ENCODE measurements around the gene KLHL29.

KLHL29 gene

GRCh38 chr2:23419171-23420090, 34.5 kb downstream of the KLHL29 start:
- no peak overlapping the region for H3K9ac ChIP-seq (ENCODE audit: low read depth in 1 of 2, low read length in 2 of 2)
- H3K27ac ChIP-seq (ENCODE audit: low read depth in 2 of 2, low read length in 2 of 2): peak overlapping the region; percentile 27 to 33
- H3K4me3 ChIP-seq (ENCODE audit: low read length in 2 of 2): no peak overlapping the region
- no peaks in the 10 kb centered on the region for H3K4me1 ChIP-seq (ENCODE audit: control insufficient read depth in 2 of 2, insufficient read depth in 2 of 2, low read length in 2 of 2)
- no peaks in the 10 kb centered on the region for H3K9me3 ChIP-seq (ENCODE audit: control insufficient read depth in 2 of 2, low read length in 2 of 2)
- no peaks in the 10 kb centered on the region for H3K27me3 ChIP-seq (ENCODE audit: control insufficient read depth in 2 of 2, insufficient read depth in 2 of 2, low read length in 2 of 2)
- H3K36me3 ChIP-seq (ENCODE audit: control insufficient read depth in 2 of 2, insufficient read depth in 2 of 2, low read length in 2 of 2): no peaks in the 10 kb centered on the region

DNA sequence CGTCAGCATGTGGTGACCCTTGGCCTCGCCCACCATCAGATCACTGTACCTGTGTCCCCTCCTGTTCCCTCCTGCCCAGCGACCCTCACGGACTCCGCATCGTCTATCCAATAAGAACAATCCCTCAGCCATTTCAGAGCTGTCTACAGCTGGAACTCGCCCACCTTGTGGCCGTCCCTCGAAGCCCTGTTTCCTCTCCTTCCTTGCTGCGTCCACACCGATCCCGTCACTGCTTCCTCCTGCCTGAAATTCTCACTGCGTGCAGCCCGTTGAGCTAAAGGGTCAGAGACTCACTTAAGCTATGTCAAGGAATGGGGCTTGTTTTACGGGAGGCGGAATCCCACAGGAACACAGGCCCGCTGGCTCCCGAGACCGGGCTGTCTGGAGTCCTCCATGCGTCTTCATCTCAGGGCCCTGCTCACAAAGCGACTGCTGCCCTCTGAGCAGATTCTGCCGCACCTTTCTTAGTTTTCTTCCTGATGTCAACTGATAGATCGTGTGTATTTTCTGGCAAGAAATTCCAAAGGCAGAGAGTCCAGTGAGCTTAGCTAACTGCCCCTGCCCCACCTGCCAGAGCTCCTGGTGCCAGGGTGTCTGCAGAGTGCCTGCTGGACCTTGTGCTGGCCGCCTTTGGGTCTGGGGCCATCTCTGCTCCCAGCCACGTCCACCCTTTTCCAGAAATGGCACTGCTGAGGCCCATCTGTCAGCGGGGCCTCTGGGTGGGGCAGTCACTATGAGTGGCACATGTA, 35.3 kb downstream of the KLHL29 start:
- H3K9ac ChIP-seq (ENCODE audit: low read depth in 1 of 2, low read length in 2 of 2): no peak overlapping the region
- H3K4me1 ChIP-seq (ENCODE audit: control insufficient read depth in 2 of 2, insufficient read depth in 2 of 2, low read length in 2 of 2): no peaks in the 10 kb centered on the region
- no peaks in the 10 kb centered on the region for H3K36me3 ChIP-seq (ENCODE audit: control insufficient read depth in 2 of 2, insufficient read depth in 2 of 2, low read length in 2 of 2)
- H3K27ac ChIP-seq (ENCODE audit: low read depth in 2 of 2, low read length in 2 of 2): no peak overlapping the region
- H3K9me3 ChIP-seq (ENCODE audit: control insufficient read depth in 2 of 2, low read length in 2 of 2): no peaks in the 10 kb centered on the region
- no peak overlapping the region for H3K4me3 ChIP-seq (ENCODE audit: low read length in 2 of 2)
- no peaks in the 10 kb centered on the region for H3K27me3 ChIP-seq (ENCODE audit: control insufficient read depth in 2 of 2, insufficient read depth in 2 of 2, low read length in 2 of 2)

DNA sequence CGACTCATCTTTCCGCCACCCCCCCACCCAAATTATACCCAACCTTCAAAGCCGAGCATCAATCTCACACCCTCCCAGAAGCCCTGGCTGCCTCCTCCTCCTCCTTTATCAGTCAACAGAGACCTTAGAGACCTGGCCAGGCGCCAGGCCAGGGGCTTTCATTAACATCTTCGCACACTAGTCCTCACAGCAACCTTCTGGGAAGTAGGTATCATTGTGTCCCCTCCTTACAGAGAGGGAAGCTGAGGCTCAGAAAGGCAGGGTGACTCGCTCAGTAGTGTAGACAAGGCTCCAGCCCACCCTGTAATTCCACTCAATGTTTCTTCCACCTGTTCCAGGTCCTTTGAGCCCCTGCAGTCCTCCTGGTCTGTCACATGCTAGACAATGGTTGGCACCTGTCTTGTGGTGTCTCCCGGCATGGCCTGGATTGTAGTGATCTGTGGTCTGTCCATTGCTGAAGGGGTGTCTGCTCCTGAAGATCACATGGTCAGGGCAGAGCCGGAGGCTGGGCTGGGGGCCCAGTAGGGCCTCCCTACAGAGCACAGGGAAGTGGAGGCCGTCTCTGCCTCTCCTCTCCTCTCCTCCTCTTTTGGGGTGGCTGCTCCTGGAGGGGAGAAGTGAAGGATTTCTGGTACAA, 36.0 kb downstream of the KLHL29 start:
- H3K9ac ChIP-seq (ENCODE audit: low read depth in 1 of 2, low read length in 2 of 2): no peak overlapping the region
- H3K4me1 ChIP-seq (ENCODE audit: control insufficient read depth in 2 of 2, insufficient read depth in 2 of 2, low read length in 2 of 2): no peaks in the 10 kb centered on the region
- H3K9me3 ChIP-seq (ENCODE audit: control insufficient read depth in 2 of 2, low read length in 2 of 2): no peaks in the 10 kb centered on the region

DNA sequence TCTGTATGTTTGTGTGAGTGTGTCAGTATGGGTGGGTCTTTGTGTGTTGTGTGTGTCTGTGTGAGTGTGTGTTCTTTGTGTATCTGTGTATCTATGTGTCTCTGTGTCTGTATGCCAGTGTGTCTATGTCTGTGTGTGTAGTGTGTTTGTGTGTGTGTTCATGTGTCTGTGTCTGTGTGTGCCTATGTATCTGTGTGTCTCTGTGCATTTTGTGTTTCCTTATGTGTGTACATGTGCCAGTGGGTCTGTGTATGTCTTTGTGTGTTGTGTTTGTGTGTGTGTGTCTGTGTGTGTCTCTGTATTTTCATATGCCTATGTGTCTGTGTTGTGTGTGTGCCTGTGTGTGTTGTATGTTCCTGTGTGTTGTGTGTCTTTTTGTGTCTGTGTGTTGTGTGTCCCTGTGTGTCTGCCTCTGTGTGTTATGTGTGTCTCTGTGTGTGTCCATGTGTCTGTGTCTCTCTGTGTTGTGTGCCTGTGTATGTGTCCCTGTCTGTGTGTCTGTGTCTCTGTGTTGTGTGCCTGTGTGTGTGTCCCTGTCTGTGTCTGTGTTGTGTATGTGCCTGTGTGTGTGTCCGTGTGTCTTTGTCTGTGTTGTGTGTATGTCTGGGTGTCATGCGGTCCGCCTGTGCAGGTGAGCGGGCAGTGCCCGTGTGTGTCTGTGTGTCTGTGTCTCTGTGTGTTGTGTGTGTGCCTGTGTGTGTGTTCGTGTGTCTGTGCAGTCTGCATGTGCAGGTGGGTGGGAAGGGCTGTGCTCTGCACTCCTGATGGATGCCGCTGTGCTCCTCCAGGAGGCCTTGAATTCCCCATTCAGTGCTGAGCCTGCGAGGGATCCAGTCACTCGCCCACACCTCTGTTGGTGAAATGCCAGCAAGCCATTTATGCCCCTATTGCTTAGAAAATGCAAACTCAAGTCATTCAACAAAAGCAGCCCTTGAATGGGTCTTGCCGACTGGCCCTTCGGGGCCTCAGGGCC, 37.4 kb downstream of the KLHL29 start:
- Histone ChIP-seq H3K9ac (ENCODE audit: low read depth in 1 of 2, low read length in 2 of 2) (no peak overlapping the region), H3K27ac (ENCODE audit: low read depth in 2 of 2, low read length in 2 of 2) (no peak overlapping the region), H3K4me1 (ENCODE audit: control insufficient read depth in 2 of 2, insufficient read depth in 2 of 2, low read length in 2 of 2) (no peaks in the 10 kb centered on the region), H3K36me3 (ENCODE audit: control insufficient read depth in 2 of 2, insufficient read depth in 2 of 2, low read length in 2 of 2) (no peaks in the 10 kb centered on the region), H3K27me3 (ENCODE audit: control insufficient read depth in 2 of 2, insufficient read depth in 2 of 2, low read length in 2 of 2) (no peaks in the 10 kb centered on the region), H3K9me3 (ENCODE audit: control insufficient read depth in 2 of 2, low read length in 2 of 2) (no peaks in the 10 kb centered on the region), H3K4me3 (ENCODE audit: low read length in 2 of 2) (no peak overlapping the region)

More for the DNA sequence above, 36.0 kb downstream of the KLHL29 start:
- no peak overlapping the region for H3K4me3 ChIP-seq (ENCODE audit: low read length in 2 of 2)
- H3K36me3 ChIP-seq (ENCODE audit: control insufficient read depth in 2 of 2, insufficient read depth in 2 of 2, low read length in 2 of 2): no peaks in the 10 kb centered on the region
- no peaks in the 10 kb centered on the region for H3K27me3 ChIP-seq (ENCODE audit: control insufficient read depth in 2 of 2, insufficient read depth in 2 of 2, low read length in 2 of 2)
- no peak overlapping the region for H3K27ac ChIP-seq (ENCODE audit: low read depth in 2 of 2, low read length in 2 of 2)

DNA sequence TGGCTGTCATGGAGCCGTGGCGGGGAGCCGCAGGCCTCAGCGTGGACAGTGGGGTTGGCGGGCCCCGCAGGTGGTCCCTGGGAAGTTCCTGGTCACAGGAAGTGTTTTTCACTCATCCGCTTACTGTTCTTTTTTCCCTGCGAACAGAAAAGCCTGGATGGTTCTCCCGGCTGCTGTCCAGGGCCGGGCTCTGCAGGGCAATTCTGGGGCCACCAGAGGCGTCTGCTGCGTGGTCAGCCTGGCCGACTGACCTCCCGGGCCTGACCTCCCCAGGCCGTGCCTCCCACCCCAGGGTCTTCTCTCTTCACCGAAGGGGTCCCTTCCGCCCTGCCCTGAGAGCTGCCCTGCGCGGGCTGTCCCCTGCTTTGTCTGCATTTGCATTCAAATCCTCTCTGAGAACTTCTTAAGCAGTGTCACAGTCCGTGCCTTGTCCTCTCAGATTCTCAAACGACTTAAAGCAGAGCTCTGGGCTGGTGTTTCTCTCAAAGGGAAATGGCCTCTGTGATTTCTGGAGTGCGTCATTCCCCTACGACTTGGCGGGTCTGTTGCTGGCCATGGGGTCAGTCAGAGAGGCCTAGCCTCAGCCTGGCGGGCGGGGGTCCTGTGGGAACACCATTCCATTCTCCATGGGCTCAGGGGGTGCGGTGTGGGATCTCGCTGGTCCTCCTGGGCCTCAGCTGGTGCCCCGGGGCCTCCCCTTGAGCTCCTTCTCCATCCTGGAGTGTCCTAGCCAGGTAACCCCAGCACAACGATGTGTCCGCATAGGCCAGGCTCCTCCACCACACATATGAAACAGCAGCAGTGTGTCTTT, 38.3 kb downstream of the KLHL29 start:
- no peak overlapping the region for H3K9ac ChIP-seq (ENCODE audit: low read depth in 1 of 2, low read length in 2 of 2)

GRCh38 chr2:23423873-23424680, 39.1 kb downstream of the KLHL29 start:
- Histone ChIP-seq H3K36me3 (ENCODE audit: control insufficient read depth in 2 of 2, insufficient read depth in 2 of 2, low read length in 2 of 2) (no peaks in the 10 kb centered on the region), H3K4me1 (ENCODE audit: control insufficient read depth in 2 of 2, insufficient read depth in 2 of 2, low read length in 2 of 2) (no peaks in the 10 kb centered on the region), H3K27ac (ENCODE audit: low read depth in 2 of 2, low read length in 2 of 2) (no peak overlapping the region), H3K9me3 (ENCODE audit: control insufficient read depth in 2 of 2, low read length in 2 of 2) (no peaks in the 10 kb centered on the region), H3K4me3 (ENCODE audit: low read length in 2 of 2) (no peak overlapping the region), H3K27me3 (ENCODE audit: control insufficient read depth in 2 of 2, insufficient read depth in 2 of 2, low read length in 2 of 2) (no peaks in the 10 kb centered on the region), H3K9ac (ENCODE audit: low read depth in 1 of 2, low read length in 2 of 2) (no peak overlapping the region)

More for the DNA sequence above, 38.3 kb downstream of the KLHL29 start:
- Histone ChIP-seq H3K4me1 (ENCODE audit: control insufficient read depth in 2 of 2, insufficient read depth in 2 of 2, low read length in 2 of 2) (no peaks in the 10 kb centered on the region), H3K27me3 (ENCODE audit: control insufficient read depth in 2 of 2, insufficient read depth in 2 of 2, low read length in 2 of 2) (no peaks in the 10 kb centered on the region), H3K27ac (ENCODE audit: low read depth in 2 of 2, low read length in 2 of 2) (no peak overlapping the region), H3K9me3 (ENCODE audit: control insufficient read depth in 2 of 2, low read length in 2 of 2) (no peaks in the 10 kb centered on the region), H3K36me3 (ENCODE audit: control insufficient read depth in 2 of 2, insufficient read depth in 2 of 2, low read length in 2 of 2) (no peaks in the 10 kb centered on the region), H3K4me3 (ENCODE audit: low read length in 2 of 2) (no peak overlapping the region)

DNA sequence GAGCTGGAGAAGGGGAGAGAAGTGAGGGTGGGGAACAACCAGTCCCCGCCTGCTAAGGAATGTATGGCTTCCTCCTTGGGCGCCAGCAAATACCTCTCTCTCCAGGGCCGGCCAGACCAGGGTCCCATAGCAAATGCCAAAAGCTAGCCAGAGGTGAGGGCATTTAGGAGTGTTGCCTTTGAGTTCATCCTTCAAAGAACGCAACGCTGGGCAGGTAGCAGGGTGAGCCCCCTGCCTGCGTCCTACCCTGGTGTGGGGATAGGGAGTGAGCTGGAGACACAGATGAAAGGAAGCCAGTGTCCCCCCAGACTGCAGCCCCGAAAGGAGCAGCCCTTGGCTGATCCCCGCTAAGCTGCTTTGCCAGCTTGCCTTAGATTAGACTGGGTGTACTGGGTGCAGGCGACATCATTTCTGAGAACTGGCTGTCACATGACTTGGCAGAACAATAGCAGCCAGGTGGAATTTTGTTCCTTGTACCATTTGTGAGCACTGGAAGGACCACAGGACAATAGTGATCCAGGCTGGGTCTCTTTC, 40.4 kb downstream of the KLHL29 start:
- Histone ChIP-seq H3K27ac (ENCODE audit: low read depth in 2 of 2, low read length in 2 of 2) (no peak overlapping the region), H3K4me3 (ENCODE audit: low read length in 2 of 2) (no peak overlapping the region), H3K27me3 (ENCODE audit: control insufficient read depth in 2 of 2, insufficient read depth in 2 of 2, low read length in 2 of 2) (no peaks in the 10 kb centered on the region), H3K4me1 (ENCODE audit: control insufficient read depth in 2 of 2, insufficient read depth in 2 of 2, low read length in 2 of 2) (no peaks in the 10 kb centered on the region), H3K9me3 (ENCODE audit: control insufficient read depth in 2 of 2, low read length in 2 of 2) (no peaks in the 10 kb centered on the region), H3K36me3 (ENCODE audit: control insufficient read depth in 2 of 2, insufficient read depth in 2 of 2, low read length in 2 of 2) (no peaks in the 10 kb centered on the region), H3K9ac (ENCODE audit: low read depth in 1 of 2, low read length in 2 of 2) (no peak overlapping the region)

- Histone ChIP-seq H3K4me1 (ENCODE audit: control insufficient read depth in 2 of 2, insufficient read depth in 2 of 2, low read length in 2 of 2) (no peaks in the 10 kb centered on the region), H3K4me3 (ENCODE audit: low read length in 2 of 2) (no peak overlapping the region), H3K27ac (ENCODE audit: low read depth in 2 of 2, low read length in 2 of 2) (peak overlapping the region; percentile 19 to 35), H3K9me3 (ENCODE audit: control insufficient read depth in 2 of 2, low read length in 2 of 2) (no peaks in the 10 kb centered on the region), H3K36me3 (ENCODE audit: control insufficient read depth in 2 of 2, insufficient read depth in 2 of 2, low read length in 2 of 2) (no peaks in the 10 kb centered on the region), H3K27me3 (ENCODE audit: control insufficient read depth in 2 of 2, insufficient read depth in 2 of 2, low read length in 2 of 2) (no peaks in the 10 kb centered on the region), H3K9ac (ENCODE audit: low read depth in 1 of 2, low read length in 2 of 2) (no peak overlapping the region)
Measured at GRCh38 chr2:23425885-23426262, 40.9 kb downstream of the KLHL29 start.
